ENCODE measurements around the gene MUC6. TPM values are rescaled to one million over a fixed set of nuclear protein-coding genes. Genes with fewer than 3 reads are reported as not detected.

Gene MUC6
- total and polyA plus RNA-seq, 2 of the 8 experiments (the other 6 are each of a cell fraction or from before 2014, with no cell fraction given), result not detected

DNA sequence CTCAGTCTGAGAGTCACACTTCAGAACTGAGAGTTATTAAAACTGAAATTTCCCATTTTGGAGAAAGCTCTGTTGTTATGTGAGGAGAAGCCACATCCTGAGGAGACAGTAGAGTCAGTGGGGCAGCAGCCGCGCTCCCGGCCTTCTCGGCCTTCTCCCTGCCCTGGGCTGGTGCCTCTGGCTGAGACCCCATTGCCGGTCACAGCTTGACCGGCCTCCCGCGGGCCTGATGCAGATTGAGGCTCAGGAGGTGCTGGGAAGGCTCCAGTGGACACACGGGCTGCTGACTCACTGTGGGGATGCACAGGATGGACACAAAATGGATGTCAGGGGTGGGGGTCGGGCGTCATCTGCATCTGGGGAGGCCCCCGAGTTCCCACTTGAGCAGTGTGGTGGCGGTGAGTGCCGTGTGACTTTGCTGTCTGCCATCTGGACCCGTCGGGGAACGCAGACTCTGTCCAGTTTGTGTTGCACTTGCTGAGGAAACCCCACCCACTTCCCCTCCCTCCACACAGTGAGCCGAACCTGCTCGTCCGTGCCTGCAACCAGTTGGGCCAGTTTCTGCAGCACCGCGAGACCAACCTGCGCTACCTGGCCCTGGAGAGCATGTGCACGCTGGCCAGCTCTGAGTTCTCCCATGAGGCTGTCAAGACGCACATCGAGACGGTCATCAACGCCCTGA is 50.1 kb downstream of the MUC6 start:
- Histone ChIP-seq H4K20me1 (replicated peaks in 1 of 2; ENCODE audit: control insufficient read depth in 1 of 2, insufficient read depth in 2 of 2, low read length in 2 of 2) (peaks cover 0 to 10% of the 10 kb centered on the region in 2 experiments), H4K91ac (replicated peaks; ENCODE audit: insufficient read length, low read length) (no peak overlapping the region), H3K79me2 (ENCODE audit: control insufficient read depth in 1 of 2, insufficient read depth in 2 of 2, low read length in 2 of 2) (no peaks in the 10 kb centered on the region; a peak in 2 of 4 replicates), H3K23ac (ENCODE audit: insufficient read length) (no peak overlapping the region), H4K8ac (ENCODE audit: extremely low read depth, insufficient read depth, low read length) (no peak overlapping the region), H3K9me3 (ENCODE audit: insufficient read depth in 2 of 2, low read depth in 1 of 2, low read length in 1 of 2) (no peaks in the 10 kb centered on the region), H3K4ac (replicated peaks; ENCODE audit: insufficient read length, low read depth, low read length) (no peak overlapping the region), H2BK120ac (replicated peaks; ENCODE audit: low read depth, low read length) (no peak overlapping the region), H2BK5ac (ENCODE audit: low read depth, low read length) (peak overlapping the region; percentile 44; the same call in 1 of the 2 replicates), H2AFZ (ENCODE audit: low read length) (no peak overlapping the region), H3K56ac (replicated peaks; ENCODE audit: insufficient read length, low read depth, low read length) (no peak overlapping the region), H2BK15ac (ENCODE audit: low read length) (no peak overlapping the region), H3K23me2 (ENCODE audit: low read depth, low read length) (no peaks in the 10 kb centered on the region), H3K27me3 (replicated peaks in 1 of 4; ENCODE audit: control insufficient read depth in 3 of 4, extremely low read depth in 1 of 4, insufficient read depth in 3 of 4, low read length in 3 of 4) (no peaks in the 10 kb centered on the region), H3K4me1 (replicated peaks in 1 of 4; ENCODE audit: control insufficient read depth in 3 of 4, insufficient read depth in 4 of 4, low read length in 3 of 4) (no peaks in the 10 kb centered on the region; a peak in 1 of 7 replicates), H2AK5ac (ENCODE audit: low read depth, low read length) (no peak overlapping the region), H4K5ac (ENCODE audit: insufficient read length, low read depth, low read length) (no peak overlapping the region), H3K36me3 (ENCODE audit: control insufficient read depth in 2 of 4, insufficient read depth in 4 of 4, low read length in 3 of 4) (peaks cover 12 to 50% (median 38%) of the 10 kb centered on the region in 4 experiments; a peak in 7 of 8 replicates), H3K27ac (ENCODE audit: low read depth, low read length) (no peak overlapping the region), H3K9ac (replicated peaks in 1 of 4; ENCODE audit: extremely low read depth in 1 of 4, low read depth in 3 of 4, low read length in 3 of 4) (no peak overlapping the region), H2BK20ac (ENCODE audit: low read length) (no peak overlapping the region), H3K79me1 (ENCODE audit: low read depth, low read length) (0 out of 2 replicates have a peak, but pooled peaks cover 2% of the 10 kb centered on the region), H3K4me2 (ENCODE audit: insufficient read depth in 1 of 2, low read depth in 2 of 2, low read length in 2 of 2) (no peak overlapping the region), H2BK12ac (ENCODE audit: low read depth, low read length) (0 out of 2 replicates have a peak overlapping the region, but pooled peaks have one; percentile 9), H3K14ac (ENCODE audit: insufficient read length) (no peak overlapping the region), H3K18ac (ENCODE audit: extremely low read depth, low read length) (no peak overlapping the region), H3K4me3 (ENCODE audit: extremely low read depth in 1 of 4, insufficient read depth in 2 of 4, low read depth in 3 of 4, low read length in 4 of 4) (no peak overlapping the region)
- DNase-seq (ENCODE audit: low read depth in 1 of 2, low spot score in 2 of 2), result no peak
- 95% methylated on average over 24 of the region's 28 CpGs; no CpG with 5 or more reads in 1 of the 2 experiments for WGBS, 2 experiments (ENCODE audit: extremely low coverage in 1 of 2, insufficient coverage in 1 of 2, insufficient read length in 1 of 2, insufficient replicate concordance in 2 of 2, low coverage in 1 of 2, low lambda C conversion rate in 2 of 2, missing lambda C conversion rate in 1 of 2)
- ChIA-PET CTCF (ENCODE audit: partially characterized antibody) (no interaction called here), POLR2A (ENCODE audit: partially characterized antibody) (no interaction called here)
- FAIRE-seq, result no peak
- TF ChIP-seq MAX (IDR thresholded peaks at IDR 0.05) (no peak), NANOG (IDR thresholded peaks at IDR 0.05; ENCODE audit: insufficient read depth, low read depth, low read length, poor library complexity, severe bottlenecking) (no peak), JUN (IDR thresholded peaks at IDR 0.05; ENCODE audit: low read depth, low read length) (no peak)

All from H1 (cell line).